OCI-M2 (cell line): ENCODE measurements around the gene ZFP36.

Experiments
- DNase-seq: peaks from one replicate; lab custom pipeline; 2025; ENCODE audit not compliant: unreplicated experiment; lab: John Stamatoyannopoulos, UW

The ZFP36 gene

DNA sequence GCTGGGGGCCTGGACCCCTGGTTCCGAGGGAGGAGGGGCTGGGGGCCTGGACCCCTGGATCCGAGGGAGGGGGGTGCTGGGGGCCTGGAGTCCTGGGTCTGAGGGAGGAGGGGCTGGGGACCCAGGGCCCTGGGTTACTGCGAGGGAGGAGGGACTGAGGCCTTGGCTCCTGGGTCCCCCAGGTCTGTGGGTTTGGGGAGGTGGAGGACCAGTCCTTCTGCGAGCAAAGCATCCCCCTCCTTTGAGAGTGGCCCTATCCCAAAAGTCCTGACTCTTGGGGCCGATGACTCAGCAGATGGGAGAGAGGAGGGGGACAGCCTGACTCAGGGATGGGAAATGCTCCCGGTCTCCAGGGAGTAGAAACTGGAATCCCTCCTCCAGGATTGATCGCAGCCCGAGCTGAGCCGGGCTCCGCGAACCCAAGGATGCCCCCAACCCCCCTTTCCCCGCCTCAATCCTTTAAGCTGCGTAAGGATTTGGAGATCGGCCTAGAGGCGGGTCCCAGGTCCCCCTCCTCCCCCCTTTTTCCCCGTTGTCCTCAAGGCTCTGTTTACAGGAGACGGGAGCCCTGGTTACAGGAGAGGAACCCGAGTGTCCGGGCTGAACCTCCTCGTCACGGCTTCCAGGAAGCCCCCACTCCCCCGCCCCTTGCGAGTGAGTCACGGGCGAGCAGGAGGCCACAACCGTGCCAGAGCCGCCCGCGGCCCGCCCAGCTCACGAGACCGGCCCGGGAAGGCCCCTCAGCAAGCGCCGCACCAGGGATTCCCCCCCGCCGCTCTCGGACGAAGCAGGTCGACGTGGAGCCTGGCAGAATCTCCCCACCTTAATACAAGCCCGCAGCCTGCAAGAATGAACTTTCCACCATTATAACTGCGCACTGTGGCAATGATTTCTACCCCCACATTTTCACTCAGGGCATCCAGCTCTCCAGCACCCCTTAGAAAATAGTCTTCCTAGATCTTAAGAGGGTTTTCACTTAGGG, 3.0 kb upstream of the ZFP36 start:
- DNase-seq: no peak

DNA sequence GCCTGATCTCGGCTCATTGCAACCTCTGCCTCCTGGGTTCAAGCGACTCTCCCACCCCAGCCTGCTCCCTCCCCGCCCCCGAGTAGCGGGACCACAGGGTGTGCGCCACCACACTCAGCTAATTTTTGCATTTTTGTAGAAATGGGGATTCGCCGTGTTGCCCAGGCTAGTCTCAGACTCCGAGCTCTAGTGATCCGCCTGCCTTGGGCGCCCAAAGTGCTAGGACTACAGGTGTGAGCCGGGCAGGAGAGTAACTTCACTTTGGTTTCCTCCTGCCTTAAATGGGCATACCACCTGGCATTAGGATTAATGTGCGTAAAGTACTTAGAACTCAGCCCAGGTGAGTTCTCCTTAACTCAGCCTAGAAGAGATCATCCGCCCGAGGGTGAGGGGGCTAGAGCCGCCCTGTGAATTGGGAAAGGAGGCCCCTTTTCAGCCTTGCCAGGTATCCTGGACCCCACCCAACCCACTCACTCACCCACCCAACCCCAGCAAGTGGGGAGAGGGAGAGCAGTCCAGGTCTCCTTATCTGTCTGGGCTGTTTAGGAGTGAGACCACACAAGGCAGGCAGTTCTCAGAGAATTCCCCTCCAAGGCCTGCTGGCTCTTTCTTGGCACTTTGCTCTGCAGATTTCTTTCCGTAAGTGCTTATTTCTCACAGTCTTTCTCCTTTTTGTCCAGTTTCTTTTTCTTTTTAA, 1.2 kb upstream of the ZFP36 start:
- DNase-seq: no peak

DNA sequence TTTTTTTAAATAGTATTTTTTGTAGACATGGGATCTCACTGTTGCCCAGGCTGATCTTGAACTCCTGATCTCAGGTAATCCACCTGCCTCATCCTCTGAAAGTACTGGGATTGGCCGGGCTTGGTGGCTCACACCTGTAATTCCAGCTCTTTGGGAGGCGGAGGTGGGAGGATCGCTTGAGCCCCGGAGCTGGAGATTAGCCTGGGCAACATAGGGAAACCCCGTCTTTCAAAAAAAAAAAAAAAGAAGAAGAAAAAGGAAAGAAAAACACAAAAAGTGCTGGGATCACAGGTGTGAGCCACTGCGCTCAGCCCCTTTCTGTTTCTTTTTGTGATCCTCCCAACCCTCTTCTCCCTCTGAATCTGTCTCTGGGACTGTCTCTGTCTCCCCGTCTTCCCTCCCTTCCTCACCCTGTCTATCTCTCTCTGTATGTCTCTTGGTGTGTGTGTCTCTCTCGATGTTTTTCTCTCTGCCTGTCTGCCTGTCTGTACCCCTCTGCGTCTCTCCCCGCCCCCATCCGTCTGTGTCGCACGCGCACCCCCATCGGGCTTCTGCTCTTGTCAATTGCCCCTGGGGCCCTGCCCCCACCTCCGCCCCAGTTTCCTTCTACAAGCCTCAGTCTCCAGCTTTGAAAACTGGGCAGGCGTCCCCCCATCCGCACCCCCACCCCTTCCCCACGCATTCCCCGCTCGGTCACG, 540 bp upstream of the ZFP36 start:
- no peak for DNase-seq

DNA sequence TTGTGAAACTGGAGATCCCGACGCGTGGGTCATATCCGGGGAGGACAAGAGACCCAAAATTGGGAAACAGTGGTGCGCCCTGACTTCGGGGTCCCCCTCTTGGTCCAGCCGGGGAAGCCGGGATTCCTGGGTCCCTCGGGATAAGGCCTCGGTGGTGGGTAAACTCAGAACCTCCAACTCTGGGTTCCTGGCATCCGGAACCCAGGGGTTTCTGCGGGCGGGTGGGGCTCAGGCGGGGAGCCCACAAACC, 688 bp downstream of the ZFP36 start:
- no peak for DNase-seq

- DNase-seq: no peak
Measured at GRCh38 chr19:39407660-39408391, 1.2 kb downstream of the ZFP36 start.

GRCh38 chr19:39408392-39409207, 2.0 kb downstream of the ZFP36 start:
- no peak for DNase-seq

DNA sequence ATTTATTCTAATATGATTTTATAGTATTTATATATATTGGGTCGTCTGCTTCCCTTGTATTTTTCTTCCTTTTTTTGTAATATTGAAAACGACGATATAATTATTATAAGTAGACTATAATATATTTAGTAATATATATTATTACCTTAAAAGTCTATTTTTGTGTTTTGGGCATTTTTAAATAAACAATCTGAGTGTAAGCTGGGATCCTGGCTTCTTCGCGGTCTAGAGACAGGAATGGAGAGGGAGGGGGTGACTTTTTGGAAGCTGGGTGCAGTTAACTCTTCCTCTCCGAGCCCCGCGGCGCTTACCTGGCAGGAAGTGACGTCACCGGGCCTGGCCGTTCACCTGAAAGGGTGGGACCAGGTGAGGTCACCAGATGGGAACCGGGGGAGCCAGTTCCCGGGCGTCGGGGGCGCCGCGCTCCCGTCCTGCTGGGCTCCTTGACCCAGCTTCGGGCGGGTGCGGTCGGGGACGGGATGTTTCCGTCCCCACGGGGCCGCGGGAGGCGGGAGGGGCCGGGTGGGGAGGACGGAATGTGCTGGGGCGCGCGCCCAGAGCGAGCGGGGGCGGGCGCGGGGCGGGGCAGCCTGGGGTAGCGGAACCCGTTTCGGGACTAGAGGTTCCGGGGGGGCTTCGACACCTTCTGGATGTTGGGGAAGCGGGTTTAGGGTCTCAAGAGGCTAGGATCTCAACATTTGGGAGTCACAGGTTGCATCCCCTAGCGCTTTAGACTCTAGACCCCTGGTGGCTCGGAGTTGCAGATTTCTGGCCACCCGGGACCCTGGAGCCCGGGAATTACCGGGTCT, 2.8 kb downstream of the ZFP36 start:
- DNase-seq: peak; percentile 91

DNA sequence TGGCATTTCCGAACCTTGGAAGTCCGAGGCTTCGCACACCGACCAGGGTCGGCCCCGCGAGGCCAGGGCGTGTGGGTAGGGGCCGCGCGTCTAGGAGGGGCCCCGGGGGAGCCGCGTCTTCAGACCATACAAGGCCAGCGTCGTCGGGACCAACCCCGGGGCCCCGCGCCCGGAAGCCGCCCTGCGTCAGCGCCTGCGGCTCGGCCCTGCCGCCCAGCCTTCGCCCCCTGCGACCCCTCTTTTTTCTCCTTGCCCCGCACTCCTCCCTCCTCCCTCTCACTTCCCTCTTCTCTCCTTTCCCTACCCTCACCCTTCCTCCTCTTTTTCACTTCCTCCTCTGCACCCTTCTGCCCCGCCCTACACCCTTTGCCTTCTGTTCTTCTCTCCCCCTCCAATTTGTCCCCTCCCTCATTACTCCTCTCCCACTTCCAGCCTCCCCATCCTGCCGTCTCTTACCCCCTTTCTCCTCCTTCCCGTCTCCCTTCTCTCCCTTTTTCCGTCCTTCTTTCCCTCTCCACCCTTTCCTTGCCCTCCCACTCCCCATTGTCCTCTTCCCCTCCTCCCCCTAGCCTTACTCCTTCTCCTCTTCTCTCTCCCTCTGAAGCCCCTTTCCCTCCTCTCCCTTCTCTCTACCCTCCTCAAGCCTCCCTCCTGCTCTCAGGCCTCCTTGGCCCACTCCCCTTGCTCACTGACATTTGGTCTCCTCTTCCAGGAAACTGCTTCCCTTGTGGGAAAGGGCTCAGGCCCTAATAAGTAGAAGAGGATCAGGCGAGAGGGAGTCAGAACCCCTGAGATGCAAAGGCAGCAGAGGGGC, 3.6 kb downstream of the ZFP36 start:
- peak; percentile 91 for DNase-seq

- no peak for DNase-seq
Measured at GRCh38 chr19:39410831-39411080, 4.1 kb downstream of the ZFP36 start.

DNA sequence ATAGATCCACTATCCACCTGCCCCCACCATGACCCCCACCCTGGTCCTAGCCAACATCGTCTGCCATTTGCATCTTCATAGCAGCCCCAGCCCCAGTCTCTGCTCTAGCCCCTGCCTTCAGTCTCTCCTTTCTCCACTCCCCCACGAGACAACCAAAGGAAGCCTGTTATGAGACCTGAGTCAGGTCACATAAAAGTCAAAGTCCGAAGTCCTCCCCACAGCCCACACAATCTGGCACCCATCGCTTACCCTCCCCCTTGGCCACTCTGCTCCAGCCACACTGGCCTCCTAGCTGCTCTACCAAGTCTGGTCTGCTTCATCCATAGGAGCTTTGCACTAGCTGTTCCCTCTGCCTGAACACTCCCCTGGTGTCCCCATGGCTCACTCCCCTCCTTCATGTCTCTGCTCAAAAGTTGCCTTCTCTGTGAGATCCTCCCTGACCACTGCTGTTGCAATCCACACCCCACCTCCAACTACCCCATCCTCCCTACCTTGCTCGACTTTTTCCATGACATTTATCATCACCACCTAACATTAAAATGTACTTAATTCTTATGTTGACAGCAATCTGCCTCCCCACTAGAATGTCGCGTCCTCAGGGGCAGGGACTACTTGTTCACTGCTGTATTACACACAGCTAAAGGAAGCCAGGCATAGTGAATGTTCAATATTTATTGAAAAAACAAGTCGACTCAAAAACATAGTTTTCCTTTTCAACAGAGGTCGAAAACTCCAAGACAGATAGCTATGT, 4.6 kb downstream of the ZFP36 start:
- DNase-seq: no peak

DNA sequence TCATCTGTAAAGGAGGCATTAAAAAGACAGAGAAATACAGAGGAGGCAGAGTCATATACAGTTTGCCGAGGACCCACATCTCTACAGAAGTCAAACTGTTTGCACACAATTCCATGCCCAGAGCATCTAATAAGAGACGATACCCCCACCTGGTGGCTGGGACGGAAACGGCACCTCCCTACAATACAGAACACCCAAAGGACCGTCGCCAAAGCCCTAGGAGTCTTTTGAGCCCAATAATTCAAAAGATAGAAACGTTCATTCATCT, 5.1 kb downstream of the ZFP36 start:
- peak; percentile 99 for DNase-seq

- DNase-seq: peak; percentile 99
Measured at GRCh38 chr19:39412100-39412866, 5.6 kb downstream of the ZFP36 start, which contains the start of gene PLEKHG2. Gene PLEKHG2 (plus strand): TSS chr19:39412669. CDS start chr19:39414087, 1,418 bp downstream.

DNA sequence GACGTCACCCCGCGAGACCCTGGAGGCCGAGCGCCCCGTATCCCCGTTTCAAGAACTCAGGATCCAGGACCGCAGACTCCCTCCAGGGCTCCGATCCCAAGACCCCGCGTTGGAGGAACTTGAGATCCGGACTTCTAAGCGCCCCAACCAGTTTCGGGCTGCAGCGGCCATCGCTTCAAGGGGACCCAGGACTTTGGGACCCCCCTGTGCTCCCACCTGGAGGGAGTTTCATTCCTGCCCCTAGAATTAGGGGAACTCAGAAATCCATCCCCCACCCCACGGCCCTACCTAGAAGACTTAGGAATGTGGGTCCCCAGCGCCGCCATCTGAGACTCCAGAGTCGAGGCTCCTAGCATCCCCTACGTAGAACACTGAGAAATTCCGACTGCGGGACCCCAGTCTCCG, 6.2 kb downstream of the ZFP36 start:
- DNase-seq: no peak

- DNase-seq: no peak
Measured at GRCh38 chr19:39413272-39413910, 6.7 kb downstream of the ZFP36 start.

DNA sequence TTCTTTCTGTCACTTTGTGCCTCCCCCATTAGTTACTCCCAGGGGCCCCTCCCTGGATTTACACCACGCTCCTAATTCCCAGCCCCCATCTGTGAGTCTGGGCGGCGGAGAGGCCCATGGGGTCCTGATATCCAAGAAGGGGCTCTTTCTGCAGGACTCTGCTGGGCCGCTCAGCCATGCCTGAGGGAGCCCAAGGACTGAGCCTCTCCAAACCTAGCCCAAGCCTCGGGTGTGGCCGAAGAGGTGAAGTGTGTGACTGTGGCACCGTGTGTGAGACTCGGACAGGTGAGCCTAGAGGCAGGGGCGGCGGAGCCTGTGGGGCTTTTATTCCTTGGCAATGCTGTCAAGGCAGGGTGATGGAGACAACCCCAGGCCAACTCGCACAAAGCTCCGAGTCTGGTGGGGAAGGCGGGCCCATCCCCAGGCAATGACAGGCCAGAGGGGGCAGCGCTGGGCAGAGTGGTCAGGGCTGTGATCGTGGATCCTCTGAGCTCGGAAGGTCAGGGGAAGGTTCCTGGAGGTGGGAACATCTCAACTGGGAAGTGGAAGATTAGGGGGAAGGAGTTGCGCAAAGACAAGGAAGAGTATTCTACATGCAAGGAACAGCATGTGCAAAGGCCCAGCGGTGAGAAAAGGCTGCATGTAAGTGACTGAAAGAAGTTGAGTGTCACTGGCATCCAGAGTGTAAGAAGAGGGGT, 7.4 kb downstream of the ZFP36 start:
- no peak for DNase-seq
